Uterus (tissue), 2 donors: ENCODE measurements around the gene ZNF324.

Source experiments
- POLR2A ChIP-seq, 2 donors: fragments of 450-650 bp; IDR thresholded peaks; one replicate each; pipeline ENCODE4 v1.6.1; 2016; ENCODE audit warnings: antibody characterized with exemption in 2 of 2, mild to moderate bottlenecking in 1 of 2, moderate library complexity in 1 of 2
- TF ChIP-seq, protein P1 (sequence below), 4 experiments: fragments of 200-600 bp in 2 of 4; fragments of 450-650 bp in 2 of 4; sonication (generic) in 2 of 4; IDR thresholded peaks; one replicate each; pipeline ENCODE4 v1.5.1; 2016 to 2019; ENCODE audit warnings: antibody characterized with exemption in 4 of 4, mild to moderate bottlenecking in 2 of 4, moderate library complexity in 1 of 4

GRCh38 chr19:58516246-58516836, 49.5 kb downstream of the ZNF324 start:
- TF ChIP-seq, protein P1, sequence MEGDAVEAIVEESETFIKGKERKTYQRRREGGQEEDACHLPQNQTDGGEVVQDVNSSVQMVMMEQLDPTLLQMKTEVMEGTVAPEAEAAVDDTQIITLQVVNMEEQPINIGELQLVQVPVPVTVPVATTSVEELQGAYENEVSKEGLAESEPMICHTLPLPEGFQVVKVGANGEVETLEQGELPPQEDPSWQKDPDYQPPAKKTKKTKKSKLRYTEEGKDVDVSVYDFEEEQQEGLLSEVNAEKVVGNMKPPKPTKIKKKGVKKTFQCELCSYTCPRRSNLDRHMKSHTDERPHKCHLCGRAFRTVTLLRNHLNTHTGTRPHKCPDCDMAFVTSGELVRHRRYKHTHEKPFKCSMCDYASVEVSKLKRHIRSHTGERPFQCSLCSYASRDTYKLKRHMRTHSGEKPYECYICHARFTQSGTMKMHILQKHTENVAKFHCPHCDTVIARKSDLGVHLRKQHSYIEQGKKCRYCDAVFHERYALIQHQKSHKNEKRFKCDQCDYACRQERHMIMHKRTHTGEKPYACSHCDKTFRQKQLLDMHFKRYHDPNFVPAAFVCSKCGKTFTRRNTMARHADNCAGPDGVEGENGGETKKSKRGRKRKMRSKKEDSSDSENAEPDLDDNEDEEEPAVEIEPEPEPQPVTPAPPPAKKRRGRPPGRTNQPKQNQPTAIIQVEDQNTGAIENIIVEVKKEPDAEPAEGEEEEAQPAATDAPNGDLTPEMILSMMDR (IDR thresholded peaks at IDR 0.05) = no peak
- TF ChIP-seq POLR2A (IDR thresholded peaks at IDR 0.05) = no peak
